Activated CD8-positive, alpha-beta T cell treated with anti-CD3 and anti-CD28 coated beads for 36 hours (primary cell): ENCODE results near the gene EXT2. TPM values are rescaled to one million over a fixed set of nuclear protein-coding genes. Genes with fewer than 3 reads are reported as not detected.

Experiments used
- ATAC-seq: fragments of 200-7000 bp; cut with Tn5 transposase; one replicate; pipeline ENCODE4 v1.10.0; 2021; ENCODE audit warnings: mild to moderate bottlenecking, moderate library complexity
- CTCF ChIA-PET: fragments of 350-600 bp; sonication (Branson Sonifier 250); formaldehyde crosslinking; loops from one replicate; lab custom pipeline; 2021; ENCODE audit warnings: antibody characterized with exemption; lab: Charles Lee
- POLR2A ChIA-PET: fragments of 350-600 bp; sonication (Branson Sonifier 250); formaldehyde crosslinking; loops from one replicate; lab custom pipeline; 2021; ENCODE audit warnings: antibody characterized with exemption; lab: Charles Lee
- DNase-seq: peaks from one replicate; pipeline ENCODE4 v3.0.0-alpha.2; 2020
- H3K27ac Mint-ChIP-seq: one replicate; pipeline ENCODE4 v1.8.0; 2021; ENCODE audit warnings: mild to moderate bottlenecking, mixed read lengths
- H3K27me3 Mint-ChIP-seq: one replicate; pipeline ENCODE4 v1.8.0; 2021; ENCODE audit warnings: mixed read lengths
- H3K36me3 Mint-ChIP-seq: one replicate; pipeline ENCODE4 v1.8.0; 2021; ENCODE audit warnings: low read depth, mixed read lengths
- H3K4me1 Mint-ChIP-seq: one replicate; pipeline ENCODE4 v1.8.0; 2021; ENCODE audit warnings: low read depth, mixed read lengths
- H3K4me3 Mint-ChIP-seq: one replicate; pipeline ENCODE4 v1.8.0; 2021; ENCODE audit warnings: mild to moderate bottlenecking, moderate library complexity, mixed read lengths
- H3K9me3 Mint-ChIP-seq: one replicate; pipeline ENCODE4 v1.8.0; 2021; ENCODE audit warnings: mixed read lengths
- intact Hi-C: fragments of 100-400 bp; cut with micrococcal nuclease; formaldehyde crosslinking; loops from one replicate; pipeline ENCODE4 v1.10.0; 2022
- total RNA-seq, 2 experiments: library from RNA; stranded (reverse); gene quantifications; one replicate each; pipeline ENCODE4 v1.2.3, GENCODE V29; 2021
- TF ChIP-seq, protein P1 (sequence below): fragments of 200-600 bp; IDR thresholded peaks from one replicate; pipeline ENCODE4 v1.8.0; 2022; ENCODE audit warnings: antibody characterized with exemption, mild to moderate bottlenecking

EXT2 gene
- total RNA-seq, 2 experiments from 2014 or later, result 20.0 to 20.2 TPM

DNA sequence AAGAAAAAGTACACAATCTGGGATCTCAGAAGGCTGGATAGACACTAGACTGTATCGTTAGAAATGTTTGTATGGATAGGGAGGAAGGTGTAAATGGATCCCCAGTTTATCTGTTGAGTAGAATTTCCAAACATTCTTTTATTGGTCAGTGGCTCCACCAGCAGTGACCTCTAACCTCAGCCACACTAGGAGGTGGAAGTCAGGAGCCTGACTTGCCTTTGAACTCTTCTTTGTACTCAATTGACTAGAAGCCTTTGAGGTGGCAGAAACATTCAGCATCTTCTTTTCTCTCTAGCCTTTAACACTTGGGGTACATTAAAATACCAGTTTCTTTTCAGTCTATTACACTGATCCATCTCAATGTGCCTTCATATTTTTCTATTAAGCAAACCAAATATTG is 39.1 kb downstream of the EXT2 start:
- ChIA-PET POLR2A (no interaction called here), CTCF (interaction anchor here (1.3 to 2.4 kb wide), 3 partner anchors 11 to 404 kb away, joined by 4 to 14 read pairs (median 6); partner anchors contain the start of gene EXT2)
- H3K4me1 Mint-ChIP-seq, result no peaks in the 10 kb centered on the region
- no peaks in the 10 kb centered on the region for H3K27me3 Mint-ChIP-seq
- no peak overlapping the region for H3K4me3 Mint-ChIP-seq
- no peak for DNase-seq
- H3K9me3 Mint-ChIP-seq, result no peaks in the 10 kb centered on the region
- intact Hi-C loops, result no loop called here
- no peak for ATAC-seq
- no peak overlapping the region for H3K27ac Mint-ChIP-seq
- TF ChIP-seq, protein P1, sequence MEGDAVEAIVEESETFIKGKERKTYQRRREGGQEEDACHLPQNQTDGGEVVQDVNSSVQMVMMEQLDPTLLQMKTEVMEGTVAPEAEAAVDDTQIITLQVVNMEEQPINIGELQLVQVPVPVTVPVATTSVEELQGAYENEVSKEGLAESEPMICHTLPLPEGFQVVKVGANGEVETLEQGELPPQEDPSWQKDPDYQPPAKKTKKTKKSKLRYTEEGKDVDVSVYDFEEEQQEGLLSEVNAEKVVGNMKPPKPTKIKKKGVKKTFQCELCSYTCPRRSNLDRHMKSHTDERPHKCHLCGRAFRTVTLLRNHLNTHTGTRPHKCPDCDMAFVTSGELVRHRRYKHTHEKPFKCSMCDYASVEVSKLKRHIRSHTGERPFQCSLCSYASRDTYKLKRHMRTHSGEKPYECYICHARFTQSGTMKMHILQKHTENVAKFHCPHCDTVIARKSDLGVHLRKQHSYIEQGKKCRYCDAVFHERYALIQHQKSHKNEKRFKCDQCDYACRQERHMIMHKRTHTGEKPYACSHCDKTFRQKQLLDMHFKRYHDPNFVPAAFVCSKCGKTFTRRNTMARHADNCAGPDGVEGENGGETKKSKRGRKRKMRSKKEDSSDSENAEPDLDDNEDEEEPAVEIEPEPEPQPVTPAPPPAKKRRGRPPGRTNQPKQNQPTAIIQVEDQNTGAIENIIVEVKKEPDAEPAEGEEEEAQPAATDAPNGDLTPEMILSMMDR, result no peak
- peaks cover 19% of the 10 kb centered on the region for H3K36me3 Mint-ChIP-seq

DNA sequence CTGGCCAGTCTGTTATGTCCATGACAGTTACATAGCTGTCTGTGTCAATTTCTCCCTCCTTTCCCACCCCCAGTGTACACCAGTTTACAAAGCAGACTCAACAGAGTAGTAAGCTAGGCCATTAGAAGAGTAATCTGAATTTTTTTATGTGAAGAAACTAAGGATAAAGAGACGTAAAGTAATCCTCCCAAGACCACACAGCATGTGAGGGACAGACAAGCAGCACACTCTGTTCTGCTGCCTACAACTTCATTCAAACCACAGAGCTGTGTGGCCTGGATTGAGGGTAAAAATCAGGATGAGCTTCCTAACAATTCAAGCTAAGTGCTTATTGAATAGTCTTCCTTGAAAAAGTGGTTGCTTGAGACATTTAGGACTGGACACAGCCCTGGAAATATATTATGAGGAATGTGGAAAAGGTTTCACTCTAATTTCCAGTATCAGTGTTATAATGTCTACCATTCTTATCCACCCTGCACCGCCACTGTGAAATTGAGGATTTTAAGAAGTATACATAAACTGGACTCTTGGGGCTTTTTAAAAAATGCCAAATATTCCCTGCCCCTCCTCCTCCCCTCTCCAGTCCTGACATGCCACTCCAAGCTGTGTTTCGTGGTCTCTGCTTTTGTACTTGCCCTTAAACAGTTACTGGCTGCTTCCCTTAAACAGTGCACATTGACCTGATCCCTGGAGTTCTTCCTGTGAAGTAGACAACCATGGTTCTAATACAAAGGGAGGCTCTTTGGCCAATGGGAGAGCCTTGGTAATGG is 40.9 kb downstream of the EXT2 start:
- H3K4me3 Mint-ChIP-seq, result no peak overlapping the region
- CTCF ChIA-PET, result interaction anchor here (1.0 kb wide), 1 partner anchor 26 kb away, joined by 3 read pairs; no protein-coding TSS in a partner anchor
- no peaks in the 10 kb centered on the region for H3K9me3 Mint-ChIP-seq
- H3K27ac Mint-ChIP-seq, result no peak overlapping the region
- no peaks in the 10 kb centered on the region for H3K4me1 Mint-ChIP-seq
- intact Hi-C loops, result no loop called here
- DNase-seq (no peak), ATAC-seq (no peak)
- H3K36me3 Mint-ChIP-seq, result peaks cover 13% of the 10 kb centered on the region
- H3K27me3 Mint-ChIP-seq, result no peaks in the 10 kb centered on the region
- TF ChIP-seq, protein P1, result no peak
- POLR2A ChIA-PET, result no interaction called here

DNA sequence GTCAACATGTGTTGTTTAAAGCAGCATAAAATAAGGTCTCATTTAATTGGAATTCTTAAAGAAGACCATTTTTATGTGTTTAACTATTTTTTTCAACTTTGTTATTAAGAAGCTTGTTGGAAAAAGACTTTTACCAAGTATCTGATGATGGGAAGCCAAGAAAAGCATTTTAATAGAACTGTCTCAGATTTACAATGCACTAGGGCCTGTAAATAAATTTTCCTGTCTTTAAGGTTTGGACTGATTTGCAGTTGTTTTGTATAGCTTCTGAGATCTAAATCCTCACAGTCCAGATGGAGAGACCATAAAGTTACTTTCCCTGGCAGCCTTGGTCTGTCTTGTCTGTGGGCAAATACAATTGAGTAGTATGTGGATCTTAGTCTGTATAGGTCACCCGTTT is 41.6 kb downstream of the EXT2 start:
- H3K27me3 Mint-ChIP-seq, result no peaks in the 10 kb centered on the region
- POLR2A ChIA-PET, result no interaction called here
- intact Hi-C loops, result no loop called here
- ATAC-seq (no peak), DNase-seq (no peak)
- no peaks in the 10 kb centered on the region for H3K4me1 Mint-ChIP-seq
- H3K36me3 Mint-ChIP-seq, result peaks cover 12% of the 10 kb centered on the region
- H3K4me3 Mint-ChIP-seq, result no peak overlapping the region
- CTCF ChIA-PET, result interaction anchor here (1.2 kb wide), 1 partner anchor 44 kb away, joined by 3 read pairs; no protein-coding TSS in a partner anchor
- H3K9me3 Mint-ChIP-seq, result no peaks in the 10 kb centered on the region
- H3K27ac Mint-ChIP-seq, result no peak overlapping the region
- TF ChIP-seq, protein P1, result no peak

DNA sequence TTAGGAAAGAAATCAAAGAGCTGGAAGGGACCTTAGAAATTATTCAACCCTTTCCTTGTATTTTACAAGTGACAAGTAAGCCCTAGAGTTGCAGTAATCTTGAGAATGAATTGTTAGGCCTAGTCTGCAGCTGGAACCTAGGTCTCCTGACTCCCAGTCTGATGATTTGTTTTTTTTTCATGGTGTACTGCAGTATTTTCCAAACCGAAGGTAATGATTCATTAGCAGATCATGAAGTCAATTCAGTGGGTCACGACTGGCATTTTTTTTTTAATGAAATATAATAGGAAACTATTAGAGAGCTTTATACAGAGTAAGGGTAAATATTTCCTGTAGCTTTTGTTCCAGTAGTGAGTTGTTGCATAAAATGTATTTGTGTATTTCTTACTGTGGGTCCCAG is 42.8 kb downstream of the EXT2 start:
- H3K27ac Mint-ChIP-seq, result no peak overlapping the region
- DNase-seq (no peak), ATAC-seq (no peak)
- H3K36me3 Mint-ChIP-seq, result peaks cover 12% of the 10 kb centered on the region
- no peaks in the 10 kb centered on the region for H3K9me3 Mint-ChIP-seq
- H3K4me3 Mint-ChIP-seq, result no peak overlapping the region
- intact Hi-C loops, result no loop called here
- ChIA-PET POLR2A (no interaction called here), CTCF (interaction anchor here (2.0 to 2.8 kb wide), 2 partner anchors 33 to 44 kb away, joined by 6 to 9 read pairs; no protein-coding TSS in a partner anchor)
- TF ChIP-seq, protein P1, result no peak
- no peaks in the 10 kb centered on the region for H3K4me1 Mint-ChIP-seq
- no peaks in the 10 kb centered on the region for H3K27me3 Mint-ChIP-seq

DNA sequence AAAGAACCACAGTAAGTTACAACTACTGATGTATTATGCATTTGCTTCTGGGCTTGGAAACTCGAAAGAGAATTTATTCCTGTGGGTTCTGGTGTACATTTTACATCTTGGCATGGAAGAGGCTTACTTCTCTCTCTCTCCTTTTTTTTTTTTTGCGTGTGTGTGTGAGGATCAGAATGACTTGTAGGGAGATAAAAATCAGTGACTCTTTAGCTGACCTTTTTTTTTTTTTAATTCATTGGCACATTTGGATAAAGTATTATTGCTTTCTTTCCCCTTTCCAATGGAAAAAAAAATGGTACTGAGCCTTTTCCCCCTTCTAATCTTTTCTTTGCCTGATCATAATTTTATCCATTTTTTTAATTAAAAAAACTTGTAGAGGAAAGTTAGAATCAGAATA is 43.5 kb downstream of the EXT2 start:
- Mint-ChIP-seq H3K27me3 (no peaks in the 10 kb centered on the region), H3K36me3 (peaks cover 9% of the 10 kb centered on the region), H3K27ac (no peak overlapping the region), H3K4me1 (no peaks in the 10 kb centered on the region), H3K9me3 (no peaks in the 10 kb centered on the region), H3K4me3 (no peak overlapping the region)
- CTCF ChIA-PET, result interaction anchor here (2.0 to 2.8 kb wide), 2 partner anchors 34 to 45 kb away, joined by 6 to 9 read pairs; no protein-coding TSS in a partner anchor
- POLR2A ChIA-PET, result interaction anchor here (0.6 kb wide), 1 partner anchor 46 kb away, joined by 3 read pairs; no protein-coding TSS in a partner anchor
- TF ChIP-seq, protein P1, result no peak
- DNase-seq (no peak), ATAC-seq (no peak)
- intact Hi-C loops, result no loop called here
